Upper lobe of right lung (tissue), 1 donor: ENCODE results near the gene MAGOH. TPM values are rescaled to one million over a fixed set of nuclear protein-coding genes. Genes with fewer than 3 reads are reported as not detected.

Experiments used
- ATAC-seq: fragments of 200-7000 bp; cut with Tn5 transposase; one replicate; pipeline ENCODE4 v1.9.1; 2020; ENCODE audit warnings: mild to moderate bottlenecking, moderate library complexity
- DNase-seq: peaks from one replicate; pipeline ENCODE4 v3.0.0-alpha.2; 2020
- H3K27ac ChIP-seq: fragments of 200-600 bp; one replicate; pipeline ENCODE4 v1.8.0; 2022
- H3K27me3 ChIP-seq: fragments of 200-600 bp; one replicate; pipeline ENCODE4 v1.8.0; 2022; ENCODE audit warnings: mild to moderate bottlenecking
- H3K36me3 ChIP-seq: fragments of 200-600 bp; one replicate; pipeline ENCODE4 v1.8.0; 2022
- H3K4me1 ChIP-seq: fragments of 200-600 bp; one replicate; pipeline ENCODE4 v1.8.0; 2022
- H3K4me3 ChIP-seq: fragments of 200-600 bp; one replicate; pipeline ENCODE4 v1.8.0; 2022; ENCODE audit warnings: mild to moderate bottlenecking
- H3K9me3 ChIP-seq: fragments of 200-600 bp; one replicate; pipeline ENCODE4 v1.8.0; 2022
- intact Hi-C: fragments of 100-400 bp; cut with DNase I; formaldehyde crosslinking; loops from one replicate; pipeline ENCODE4 v1.11.0; 2022
- total RNA-seq: library from RNA; stranded (reverse); fragmentation: NEBNext Ultra II Directional; extraction: Animal tissue kit (Norgen Biotek cat#: 25700); gene quantifications from one replicate; pipeline ENCODE4 v1.2.1, GENCODE V29; 2021
- TF ChIP-seq, protein P1 (sequence below): fragments of 200-600 bp; IDR thresholded peaks from one replicate; pipeline ENCODE4 v1.8.0; 2022; ENCODE audit warnings: antibody characterized with exemption
- donor health status: DM: no; HTN: yes; CAD: no; lungs with severe emphysema.

MAGOH gene
- total RNA-seq, 1 donor from 2014 or later = 38.8 TPM

DNA sequence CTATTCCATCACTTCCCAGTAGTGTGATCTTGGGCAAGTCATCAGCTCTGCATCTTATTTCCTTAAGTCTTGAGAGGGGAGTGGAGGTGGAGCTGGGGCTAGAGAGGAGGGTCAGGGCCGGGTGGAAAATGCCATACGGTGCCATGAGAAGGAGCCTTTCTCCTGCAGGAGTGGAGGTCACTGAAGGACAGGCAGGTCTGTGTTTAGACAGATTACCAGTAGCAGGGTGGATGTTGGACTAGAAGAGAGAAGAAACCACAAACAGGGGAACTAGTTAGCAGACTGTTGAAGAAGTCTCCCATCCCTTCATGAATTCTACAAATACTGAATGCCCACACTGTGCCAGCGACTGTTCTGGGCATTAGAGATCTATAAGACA lies 55.6 kb downstream of the MAGOH start:
- intact Hi-C loops = no loop called here

DNA sequence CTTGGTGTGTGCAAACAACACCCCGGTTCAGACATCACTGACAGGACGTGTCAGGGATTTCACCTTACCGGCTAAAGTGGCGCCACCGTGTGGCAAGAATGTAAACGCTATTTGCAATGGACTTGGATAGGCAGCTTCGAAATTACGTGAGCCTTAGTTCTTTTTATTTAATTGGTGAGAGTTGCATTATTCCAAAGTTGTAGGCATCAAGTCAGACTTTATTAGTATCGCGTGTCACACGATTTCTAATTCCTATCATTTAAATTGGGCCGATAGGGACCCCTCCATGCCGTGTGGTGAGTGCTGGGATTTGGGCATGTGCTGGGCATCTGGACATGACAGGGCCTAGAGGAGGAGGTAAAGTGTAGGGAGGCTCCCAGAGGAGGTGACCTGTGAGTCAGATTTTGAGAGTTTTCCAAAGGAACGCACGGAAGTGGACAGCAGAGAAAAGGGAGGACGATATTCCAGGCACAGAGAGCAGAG lies 56.2 kb downstream of the MAGOH start:
- intact Hi-C loops = no loop called here
- ATAC-seq (peak; percentile 80), DNase-seq (peak; percentile 85)
- TF ChIP-seq, protein P1, sequence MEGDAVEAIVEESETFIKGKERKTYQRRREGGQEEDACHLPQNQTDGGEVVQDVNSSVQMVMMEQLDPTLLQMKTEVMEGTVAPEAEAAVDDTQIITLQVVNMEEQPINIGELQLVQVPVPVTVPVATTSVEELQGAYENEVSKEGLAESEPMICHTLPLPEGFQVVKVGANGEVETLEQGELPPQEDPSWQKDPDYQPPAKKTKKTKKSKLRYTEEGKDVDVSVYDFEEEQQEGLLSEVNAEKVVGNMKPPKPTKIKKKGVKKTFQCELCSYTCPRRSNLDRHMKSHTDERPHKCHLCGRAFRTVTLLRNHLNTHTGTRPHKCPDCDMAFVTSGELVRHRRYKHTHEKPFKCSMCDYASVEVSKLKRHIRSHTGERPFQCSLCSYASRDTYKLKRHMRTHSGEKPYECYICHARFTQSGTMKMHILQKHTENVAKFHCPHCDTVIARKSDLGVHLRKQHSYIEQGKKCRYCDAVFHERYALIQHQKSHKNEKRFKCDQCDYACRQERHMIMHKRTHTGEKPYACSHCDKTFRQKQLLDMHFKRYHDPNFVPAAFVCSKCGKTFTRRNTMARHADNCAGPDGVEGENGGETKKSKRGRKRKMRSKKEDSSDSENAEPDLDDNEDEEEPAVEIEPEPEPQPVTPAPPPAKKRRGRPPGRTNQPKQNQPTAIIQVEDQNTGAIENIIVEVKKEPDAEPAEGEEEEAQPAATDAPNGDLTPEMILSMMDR = peak; percentile 95
- H3K27ac ChIP-seq = peak overlapping the region; percentile 42
- H3K4me3 ChIP-seq = no peak overlapping the region
- H3K4me1 ChIP-seq = peaks cover 13% of the 10 kb centered on the region
- no peaks in the 10 kb centered on the region for H3K36me3 ChIP-seq
- H3K27me3 ChIP-seq = no peaks in the 10 kb centered on the region
- no peaks in the 10 kb centered on the region for H3K9me3 ChIP-seq

More for the DNA sequence above, 55.6 kb downstream of the MAGOH start:
- Histone ChIP-seq H3K27ac (peak overlapping the region; percentile 42), H3K4me1 (peaks cover 10% of the 10 kb centered on the region), H3K9me3 (no peaks in the 10 kb centered on the region), H3K27me3 (no peaks in the 10 kb centered on the region), H3K36me3 (no peaks in the 10 kb centered on the region), H3K4me3 (no peak overlapping the region)
- ATAC-seq (no peak), DNase-seq (no peak)
- TF ChIP-seq, protein P1 = no peak

DNA sequence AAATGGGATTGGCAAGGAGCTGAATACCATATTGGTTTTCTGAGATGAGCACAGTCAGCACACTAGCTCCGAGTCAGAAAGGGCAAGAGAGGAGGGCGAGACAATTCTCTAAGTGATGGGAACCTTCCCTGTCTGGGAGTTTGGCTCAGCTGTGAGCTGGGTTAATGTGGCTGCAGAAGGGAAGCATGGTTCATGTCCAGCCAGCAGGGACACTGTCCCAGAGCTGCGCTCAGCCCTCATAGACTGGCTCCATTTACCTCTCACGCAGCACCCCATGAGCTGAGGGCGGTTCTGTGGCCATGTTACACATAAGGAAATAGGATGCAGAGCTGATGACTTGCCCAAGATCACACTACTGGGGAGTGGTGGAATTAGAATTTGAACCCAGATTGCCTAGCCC lies 57.4 kb downstream of the MAGOH start:
- no peaks in the 10 kb centered on the region for H3K9me3 ChIP-seq
- peaks cover 23% of the 10 kb centered on the region for H3K4me1 ChIP-seq

DNA sequence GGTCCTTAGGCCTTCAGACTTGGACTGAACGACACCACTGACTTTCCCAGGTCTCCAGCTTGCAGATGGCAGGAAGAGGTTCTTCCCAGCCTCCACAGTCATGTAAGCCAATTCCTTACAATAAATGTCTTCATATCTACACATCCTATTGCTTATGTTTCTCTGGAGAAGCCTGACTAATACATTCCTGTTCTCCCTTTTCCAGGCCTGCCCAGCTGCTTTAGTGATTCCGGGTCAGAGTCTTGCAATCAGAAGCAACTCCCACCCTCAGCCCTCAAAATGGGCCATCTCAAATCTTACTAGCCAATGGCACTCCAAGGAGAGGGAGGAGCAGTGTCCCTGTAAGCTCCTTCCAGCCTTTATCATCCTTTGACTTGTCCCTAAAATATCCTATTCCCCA lies 58.1 kb downstream of the MAGOH start:
- H3K4me3 ChIP-seq = no peak overlapping the region
- no peaks in the 10 kb centered on the region for H3K9me3 ChIP-seq
- intact Hi-C loops = no loop called here
- TF ChIP-seq, protein P1 = no peak
- no peaks in the 10 kb centered on the region for H3K27me3 ChIP-seq
- peaks cover 30% of the 10 kb centered on the region for H3K4me1 ChIP-seq
- no peaks in the 10 kb centered on the region for H3K36me3 ChIP-seq
- no peak for ATAC-seq
- H3K27ac ChIP-seq = no peak overlapping the region
- DNase-seq = no peak

More for the DNA sequence above, 57.4 kb downstream of the MAGOH start:
- Histone ChIP-seq H3K27me3 (no peaks in the 10 kb centered on the region), H3K27ac (no peak overlapping the region), H3K36me3 (no peaks in the 10 kb centered on the region), H3K4me3 (no peak overlapping the region)
- intact Hi-C loops = no loop called here
- ATAC-seq (no peak), DNase-seq (no peak)
- TF ChIP-seq, protein P1 = no peak

Other genes starting within 250 kb of the MAGOH start
- 56.5 TPM for gene PODN, start 176.3 kb downstream of the MAGOH start, total RNA-seq
- 0.26 TPM for gene SLC1A7, start 95.9 kb downstream of the MAGOH start, total RNA-seq
- 24.1 TPM for gene CPT2, start 41.7 kb downstream of the MAGOH start, total RNA-seq
- 58.0 TPM for gene CZIB, start 17.9 kb downstream of the MAGOH start, total RNA-seq
- gene LRP8, start 89.6 kb upstream of the MAGOH start, total RNA-seq = 11.6 TPM
- gene DMRTB1, start 220.9 kb upstream of the MAGOH start, total RNA-seq = not detected